ENCODE measurements around the gene MAP7. TPM values are rescaled to one million over a fixed set of nuclear protein-coding genes. Genes with fewer than 3 reads are reported as not detected.

The MAP7 gene
- total and polyA plus RNA-seq, 9 of the 15 experiments (the other 6 are each of a cell fraction or from before 2014, with no cell fraction given): 0.76 to 7.7 (median 3.9) TPM

DNA sequence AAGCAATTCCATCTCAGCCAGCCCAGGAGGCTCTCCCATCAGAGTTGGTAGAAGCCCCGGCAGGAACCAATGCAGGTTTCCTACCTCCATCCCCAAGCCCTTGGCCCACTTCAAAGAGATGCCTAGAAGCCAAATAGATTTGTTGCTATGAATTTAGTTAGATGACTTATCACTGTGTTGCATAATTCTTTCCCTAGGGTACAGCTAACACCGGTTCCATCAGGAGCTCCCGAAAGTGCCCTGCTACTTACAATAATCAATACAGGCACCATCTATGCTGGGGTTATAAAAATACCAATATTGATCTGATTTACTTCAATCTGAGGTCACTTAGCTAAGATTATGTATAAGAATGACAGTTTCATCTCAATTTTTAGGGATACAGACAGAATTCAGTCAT, 113.0 kb downstream of the MAP7 start:
- Histone ChIP-seq H3K4me3 (no peak overlapping the region), H3K79me2 (ENCODE audit: control insufficient read depth, insufficient read depth, low read length) (no peaks in the 10 kb centered on the region), H4K20me1 (replicated peaks; ENCODE audit: control insufficient read depth, insufficient read depth, low read length) (no peaks in the 10 kb centered on the region), H3K27me3 (ENCODE audit: control insufficient read depth in 2 of 2, insufficient read depth in 2 of 2, low read length in 2 of 2) (peaks cover 0 to 4% of the 10 kb centered on the region in 2 experiments; a peak in 1 of 5 replicates), H3K9me1 (ENCODE audit: control insufficient read depth, insufficient read depth, low read length) (no peaks in the 10 kb centered on the region), H3K4me1 (replicated peaks in 1 of 2; ENCODE audit: control insufficient read depth in 2 of 2, insufficient read depth in 2 of 2, low read length in 2 of 2) (peaks cover 0 to 5% of the 10 kb centered on the region in 2 experiments; a peak in 1 of 5 replicates), H2AFZ (ENCODE audit: low read depth, low read length) (no peak overlapping the region), H3K4me2 (ENCODE audit: insufficient read depth, low read length) (no peak overlapping the region), H3K27ac (ENCODE audit: extremely low read depth, low read depth, low read length) (no peak overlapping the region), H3K36me3 (ENCODE audit: control insufficient read depth, insufficient read depth, low read length) (no peaks in the 10 kb centered on the region), H3K9ac (ENCODE audit: insufficient read depth in 1 of 2, low read depth in 2 of 2, low read length in 2 of 2) (no peak overlapping the region), H3K9me3 (replicated peaks; ENCODE audit: control insufficient read depth, insufficient read depth, low read depth, low read length) (no peaks in the 10 kb centered on the region)
- ChIA-PET CTCF (ENCODE audit: low intra/inter-chr PET ratio) (no interaction called here), POLR2A (interaction anchor here (1.0 to 1.7 kb wide), 4 partner anchors 9 to 34 kb away, joined by 3 to 4 read pairs (median 4); no protein-coding TSS in a partner anchor)
- intact Hi-C loops (cut with micrococcal nuclease): no loop called here
- TF ChIP-seq GTF2E2 (tag; IDR thresholded peaks at IDR 0.05) (no peak), NKRF (IDR thresholded peaks at IDR 0.05; ENCODE audit: borderline replicate concordance) (no peak), CGGBP1 (CRISPR knock-in tag; IDR thresholded peaks at IDR 0.05) (no peak), ZBTB17 (CRISPR knock-in tag; IDR thresholded peaks at IDR 0.05) (no peak), HMGN3 (IDR thresholded peaks at IDR 0.05; ENCODE audit: borderline replicate concordance, extremely low read depth, insufficient read length, low read depth, low read length) (no peak), ZNF695 (CRISPR knock-in tag; IDR thresholded peaks at IDR 0.05) (no peak), E2F3 (CRISPR knock-in tag; IDR thresholded peaks at IDR 0.05) (no peak), MEIS2 (IDR thresholded peaks at IDR 0.05; ENCODE audit: partially characterized antibody) (no peak), KLF1 (tag; IDR thresholded peaks at IDR 0.05) (no peak), MITF (IDR thresholded peaks at IDR 0.05) (no peak), HNRNPUL1 (IDR thresholded peaks at IDR 0.05; ENCODE audit: low read length) (no peak), SFPQ (IDR thresholded peaks at IDR 0.05; ENCODE audit: low read depth, low read length) (no peak), TAF7 (tag; IDR thresholded peaks at IDR 0.05) (no peak), CXXC5 (CRISPR knock-in tag; IDR thresholded peaks at IDR 0.05) (no peak), YBX1 (IDR thresholded peaks at IDR 0.05) (no peak), MAZ (CRISPR knock-in tag; conservative IDR thresholded peaks at IDR 0.05 in 1 of 2, IDR thresholded peaks at IDR 0.05 in 1 of 2) (no peak)
- ATAC-seq: no peak
- in situ Hi-C loops (cut with MboI): no loop called here
- no peak for FAIRE-seq
- no peak for DNase-seq (ENCODE audit: extremely low read depth in 1 of 4, low spot score in 3 of 4)
- no TSS peak for BruUV-seq (replicated peaks)
- WGBS (ENCODE audit: insufficient coverage, low coverage, missing lambda C conversion rate): 31% methylated on average over 3 of the region's 3 CpGs
